ENCODE data around the gene ST6GALNAC1.

Gene ST6GALNAC1

DNA sequence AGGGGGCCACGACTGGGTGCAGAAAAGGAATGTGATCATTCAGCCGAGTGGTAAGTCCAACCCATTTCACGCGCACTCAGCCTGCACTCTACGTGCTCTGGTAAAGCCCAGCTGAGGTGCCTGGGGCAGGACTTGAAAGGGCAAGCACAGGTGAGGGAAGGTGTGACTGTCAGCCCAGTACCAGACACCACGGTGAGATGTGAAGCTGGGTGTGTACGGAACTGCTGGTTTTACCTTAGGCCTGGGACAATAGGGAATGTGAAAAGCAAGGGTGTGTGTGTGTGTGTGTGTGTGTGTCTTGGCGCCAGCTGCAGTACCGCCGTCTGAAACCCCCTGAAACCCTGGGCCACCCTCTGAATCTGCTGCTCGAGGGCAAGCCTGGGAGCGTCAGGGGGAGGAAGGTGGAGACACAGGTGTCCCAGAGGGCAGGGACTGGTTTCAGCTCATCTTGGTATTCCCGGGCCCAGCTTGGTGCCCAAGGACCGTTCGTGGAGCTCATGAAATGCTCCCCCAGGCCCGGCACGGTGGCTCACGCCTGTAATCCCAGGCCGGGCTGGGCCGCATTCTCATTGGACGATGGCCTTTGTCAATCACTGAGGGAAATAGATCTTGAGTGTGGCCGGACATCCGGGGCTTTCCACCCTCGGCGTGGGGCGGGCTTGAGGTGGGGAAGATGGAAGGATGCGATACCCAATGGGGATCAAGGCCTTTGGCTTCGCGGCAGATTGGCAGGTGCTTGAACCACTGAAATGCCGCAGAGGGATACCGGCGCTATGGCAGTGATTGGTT, 27.8 kb upstream of the ST6GALNAC1 start:
- Histone ChIP-seq H3K27ac (ENCODE audit: low read depth, low read length) (no peak overlapping the region), H2AFZ (ENCODE audit: low read depth, low read length, severe bottlenecking) (peak overlapping the region; percentile 81), H3K79me2 (ENCODE audit: insufficient read depth, low read length) (no peaks in the 10 kb centered on the region), H3K9me3 (ENCODE audit: insufficient read depth, low read length) (no peaks in the 10 kb centered on the region), H3K4me2 (ENCODE audit: low read depth, low read length, poor library complexity, severe bottlenecking) (peak overlapping the region; percentile 51), H3K4me3 (ENCODE audit: insufficient read depth, low read length, poor library complexity, severe bottlenecking) (peak overlapping the region; percentile 83), H3K36me3 (ENCODE audit: low read length) (no peaks in the 10 kb centered on the region), H3K27me3 (ENCODE audit: low read length) (no peaks in the 10 kb centered on the region), H4K20me1 (ENCODE audit: low read depth, low read length) (no peaks in the 10 kb centered on the region), H3F3A (ENCODE audit: insufficient read depth) (no peaks in the 10 kb centered on the region), H3K9ac (ENCODE audit: low read length) (peak overlapping the region; percentile 79), H3K9me2 (replicated peaks; ENCODE audit: insufficient read depth, low read length) (no peaks in the 10 kb centered on the region)
- no peak for TF ChIP-seq CTCF (IDR thresholded peaks at IDR 0.05; ENCODE audit: insufficient read depth, low read length, poor library complexity, severe bottlenecking)
- TF ChIP-seq EZH2phosphoT487 (conservative IDR thresholded peaks at IDR 0.05; ENCODE audit: low read length) = no peak

- Histone ChIP-seq H2AFZ (ENCODE audit: low read depth, low read length, severe bottlenecking) (peak overlapping the region; percentile 81), H3K4me2 (ENCODE audit: low read depth, low read length, poor library complexity, severe bottlenecking) (no peak overlapping the region), H3F3A (ENCODE audit: insufficient read depth) (no peaks in the 10 kb centered on the region), H3K27ac (ENCODE audit: low read depth, low read length) (no peak overlapping the region), H3K4me3 (ENCODE audit: insufficient read depth, low read length, poor library complexity, severe bottlenecking) (no peak overlapping the region), H3K9ac (ENCODE audit: low read length) (0 out of 2 replicates have a peak overlapping the region, but pooled peaks have one; percentile 53), H3K36me3 (ENCODE audit: low read length) (no peaks in the 10 kb centered on the region), H3K9me3 (ENCODE audit: insufficient read depth, low read length) (no peaks in the 10 kb centered on the region), H3K9me2 (replicated peaks; ENCODE audit: insufficient read depth, low read length) (no peaks in the 10 kb centered on the region), H3K79me2 (ENCODE audit: insufficient read depth, low read length) (no peaks in the 10 kb centered on the region), H4K20me1 (ENCODE audit: low read depth, low read length) (no peaks in the 10 kb centered on the region), H3K27me3 (ENCODE audit: low read length) (no peaks in the 10 kb centered on the region)
- no peak for TF ChIP-seq EZH2phosphoT487 (conservative IDR thresholded peaks at IDR 0.05; ENCODE audit: low read length)
- TF ChIP-seq CTCF (IDR thresholded peaks at IDR 0.05; ENCODE audit: insufficient read depth, low read length, poor library complexity, severe bottlenecking) = no peak
Measured at GRCh38 chr17:76670718-76671122, 27.2 kb upstream of the ST6GALNAC1 start.

DNA sequence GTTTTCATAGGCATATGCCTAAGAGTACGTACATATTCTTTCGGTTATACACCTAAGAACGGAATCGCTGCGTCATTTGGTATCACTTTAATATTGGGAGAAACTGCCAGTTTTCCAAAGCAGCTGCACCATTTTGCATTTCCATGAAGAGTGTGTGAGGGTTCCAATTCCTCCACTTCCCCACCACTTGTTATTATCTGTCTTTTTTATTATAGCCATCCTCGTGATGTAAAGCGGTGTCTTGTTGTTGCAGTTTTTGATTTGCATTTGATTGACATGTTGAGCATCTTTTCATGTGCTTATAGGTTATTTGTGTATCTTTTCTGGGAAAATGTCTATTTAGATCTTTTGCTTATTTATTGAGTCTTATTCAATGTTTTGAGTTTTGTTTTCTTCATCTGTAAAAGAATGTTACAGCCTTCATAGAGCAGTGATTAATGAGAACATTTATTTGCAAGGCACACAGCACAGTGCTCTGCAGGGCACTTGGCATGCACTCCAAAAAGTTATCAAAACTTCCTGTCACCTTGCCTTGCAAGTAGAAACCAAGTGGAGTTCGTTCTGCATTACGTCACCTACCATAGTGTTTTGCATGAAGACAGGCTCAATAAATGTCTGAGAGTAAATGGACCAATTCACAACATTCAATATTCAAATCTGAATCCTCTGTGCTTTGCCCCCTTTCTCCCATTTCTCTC, 26.6 kb upstream of the ST6GALNAC1 start:
- H3K9me3 ChIP-seq (ENCODE audit: insufficient read depth, low read length) = no peaks in the 10 kb centered on the region
- H3K36me3 ChIP-seq (ENCODE audit: low read length) = no peaks in the 10 kb centered on the region
- no peak overlapping the region for H3K4me3 ChIP-seq (ENCODE audit: insufficient read depth, low read length, poor library complexity, severe bottlenecking)
- no peaks in the 10 kb centered on the region for H3K9me2 ChIP-seq (replicated peaks; ENCODE audit: insufficient read depth, low read length)
- H3K27ac ChIP-seq (ENCODE audit: low read depth, low read length) = no peak overlapping the region
- no peak overlapping the region for H3K9ac ChIP-seq (ENCODE audit: low read length)
- TF ChIP-seq EZH2phosphoT487 (conservative IDR thresholded peaks at IDR 0.05; ENCODE audit: low read length) = no peak
- TF ChIP-seq CTCF (IDR thresholded peaks at IDR 0.05; ENCODE audit: insufficient read depth, low read length, poor library complexity, severe bottlenecking) = no peak
- no peaks in the 10 kb centered on the region for H4K20me1 ChIP-seq (ENCODE audit: low read depth, low read length)
- H3F3A ChIP-seq (ENCODE audit: insufficient read depth) = no peaks in the 10 kb centered on the region
- H3K27me3 ChIP-seq (ENCODE audit: low read length) = no peaks in the 10 kb centered on the region
- H3K4me2 ChIP-seq (ENCODE audit: low read depth, low read length, poor library complexity, severe bottlenecking) = no peak overlapping the region
- no peaks in the 10 kb centered on the region for H3K79me2 ChIP-seq (ENCODE audit: insufficient read depth, low read length)
- H2AFZ ChIP-seq (ENCODE audit: low read depth, low read length, severe bottlenecking) = peak overlapping the region; percentile 81
